Heart right ventricle (tissue), 16 donors: Measurements from ENCODE around the gene ACTR3. TPM values are rescaled to one million over a fixed set of nuclear protein-coding genes. Genes with fewer than 3 reads are reported as not detected.

Experiments
- ATAC-seq, 8 donors: fragments of 200-7000 bp; cut with Tn5 transposase; one replicate each; pipeline ENCODE4 v1.9.1; 2020; ENCODE audit warnings: mild to moderate bottlenecking in 8 of 8, moderate library complexity in 8 of 8, moderate number of reproducible peaks in 1 of 8
- DNase-seq, 2 donors: peaks; one replicate each; pipeline ENCODE4 v3.0.0-alpha.2; 2020
- H3K27ac ChIP-seq, 10 donors: fragments of 200-600 bp; sonication (generic) in 2 of 10; one replicate each; pipeline versions ENCODE4 v1.5.0 to v1.8.0; 2020 to 2022; ENCODE audit warnings: mild to moderate bottlenecking in 3 of 10
- H3K27me3 ChIP-seq, 7 donors: fragments of 200-600 bp; one replicate each; pipeline ENCODE4 v1.8.0; 2021 to 2022; ENCODE audit warnings: mild to moderate bottlenecking in 2 of 7
- H3K36me3 ChIP-seq, 9 donors: fragments of 200-600 bp; sonication (generic) in 1 of 9; one replicate each; pipeline versions ENCODE4 v1.5.0 to v1.8.0; 2020 to 2022; ENCODE audit warnings: mild to moderate bottlenecking in 2 of 9
- H3K4me1 ChIP-seq, 9 donors: fragments of 200-600 bp; sonication (generic) in 1 of 9; one replicate each; pipeline versions ENCODE4 v1.5.0 to v1.8.0; 2020 to 2022; ENCODE audit warnings: mild to moderate bottlenecking in 4 of 9
- H3K4me3 ChIP-seq, 10 donors: fragments of 200-600 bp; sonication (generic) in 2 of 10; one replicate each; pipeline versions ENCODE4 v1.5.0 to v1.8.0; 2020 to 2022; ENCODE audit warnings: mild to moderate bottlenecking in 7 of 10, moderate library complexity in 2 of 10
- H3K9me3 ChIP-seq, 11 donors: fragments of 200-600 bp in 10 of 11; sonication (generic) in 2 of 11; one replicate each; pipeline versions ENCODE4 v1.5.0 to v1.8.0; 2013 to 2022; ENCODE audit warnings: mild to moderate bottlenecking in 2 of 11, control low read depth in 1 of 11, moderate library complexity in 1 of 11
- WGBS, 2 donors: extraction: QIAGEN DNeasy Blood & Tissue Kit; methylation state at CpG; one replicate each; pipeline ENCODE4 v1.1.7; 2013; ENCODE audit warnings: inconsistent platforms in 1 of 2; 5-methylcytosine and 5-hydroxymethylcytosine counted together
- intact Hi-C, 10 donors: fragments of 100-400 bp; cut with DNase I; formaldehyde crosslinking; loops; one replicate each; pipeline versions ENCODE4 v1.11.1 to v1.14.2; 2022
- polyA plus RNA-seq, 2 donors: library from polyadenylated mRNA; stranded (reverse); fragments of 200-250 nt; gene quantifications; one replicate each; pipeline ENCODE4 v1.2.3, GENCODE V29; 2013
- total RNA-seq, 10 donors: library from RNA; stranded (reverse); fragmentation: NEBNext Ultra II Directional in 3 of 10; extraction: Animal tissue kit (Norgen Biotek cat#: 25700) in 3 of 10; gene quantifications; one replicate each; pipeline versions ENCODE4 v1.2.1 to v1.2.4, GENCODE V29; 2021 to 2023
- TF ChIP-seq, protein P1 (sequence below), 9 donors: fragments of 200-600 bp; sonication (generic) in 2 of 9; IDR thresholded peaks; one replicate each; pipeline versions ENCODE4 v1.5.0 to v1.8.0; 2021 to 2022; ENCODE audit warnings: antibody characterized with exemption in 9 of 9, mild to moderate bottlenecking in 5 of 9, moderate library complexity in 1 of 9
- donor health status: Arrhythmogenic right ventricular cardiomyopathy.
- donor health status: ischemic (EF 13 %, LVEDD 7.1; RV severe dilation, severe dysfunction).
- donor health status: healthy with polysubstance abuse.
- donor health status: DM: no; HTN: yes; CAD: no.
- donor health status: DM: no; HTN: no; CAD: no.
- donor health status: ischemic (EF 25% LVEDD 6.9; RV normal size, moderate dysfunction).
- donor health status: ischemic (EF 25% LVEDD 5.7; RV mildly dilated, moderate dysfunction).
- donor health status: healthy.
- donor health status: DM: yes; HTN: yes; CAD: no.
- donor health status: Ischemic cardiomyopathy.
- donor health status: ischemic (EF 35%, LVEDD 5.7; RV mildly dilated, moderate dysfunction).
- donor health status: nonischemic (EF 11% LVEDD 7.7; RV severe dilation, severe dysfunction).
- donor health status: DM: yes; HTN: yes; CAD: no.
- donor health status: PGD.
- donor health status: ischemic (EF 29% LVEDD 5.4; RV normal size, mild dysfunction).
- donor health status: nonischemic (EF 23%, LVEDD 6.1; RV moderate dilation, normal function).

Gene ACTR3
- total and polyA plus RNA-seq, 12 donors, result 12.7 to 167 (median 112) TPM

DNA sequence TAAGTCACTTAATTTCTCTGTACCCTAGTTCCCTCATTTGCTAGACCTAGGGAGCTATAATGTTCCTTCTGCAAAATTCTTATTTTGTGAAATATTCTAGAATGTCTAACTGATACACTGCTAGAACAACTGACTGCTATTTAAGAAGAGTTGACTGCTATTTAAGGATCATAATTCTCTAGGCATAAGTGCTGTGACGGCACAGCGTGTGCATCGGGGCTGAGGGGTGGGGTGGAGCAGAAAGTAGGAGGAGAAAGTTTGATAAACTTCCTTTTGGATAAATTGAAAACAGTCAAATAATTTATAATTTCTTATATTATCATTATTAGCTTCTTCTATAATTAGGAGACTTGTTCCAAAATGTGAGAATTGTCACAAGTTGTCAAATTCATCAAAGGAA is 10.4 kb upstream of the ACTR3 start:
- Histone ChIP-seq H3K27me3 (no peaks in the 10 kb centered on the region), H3K27ac (no peak overlapping the region), H3K4me3 (no peak overlapping the region), H3K9me3 (no peaks in the 10 kb centered on the region), H3K4me1 (peaks cover 0 to 34% (median 10%) of the 10 kb centered on the region in 9 donors), H3K36me3 (peaks cover 0 to 5% (median 0%) of the 10 kb centered on the region in 9 donors)
- TF ChIP-seq, protein P1, sequence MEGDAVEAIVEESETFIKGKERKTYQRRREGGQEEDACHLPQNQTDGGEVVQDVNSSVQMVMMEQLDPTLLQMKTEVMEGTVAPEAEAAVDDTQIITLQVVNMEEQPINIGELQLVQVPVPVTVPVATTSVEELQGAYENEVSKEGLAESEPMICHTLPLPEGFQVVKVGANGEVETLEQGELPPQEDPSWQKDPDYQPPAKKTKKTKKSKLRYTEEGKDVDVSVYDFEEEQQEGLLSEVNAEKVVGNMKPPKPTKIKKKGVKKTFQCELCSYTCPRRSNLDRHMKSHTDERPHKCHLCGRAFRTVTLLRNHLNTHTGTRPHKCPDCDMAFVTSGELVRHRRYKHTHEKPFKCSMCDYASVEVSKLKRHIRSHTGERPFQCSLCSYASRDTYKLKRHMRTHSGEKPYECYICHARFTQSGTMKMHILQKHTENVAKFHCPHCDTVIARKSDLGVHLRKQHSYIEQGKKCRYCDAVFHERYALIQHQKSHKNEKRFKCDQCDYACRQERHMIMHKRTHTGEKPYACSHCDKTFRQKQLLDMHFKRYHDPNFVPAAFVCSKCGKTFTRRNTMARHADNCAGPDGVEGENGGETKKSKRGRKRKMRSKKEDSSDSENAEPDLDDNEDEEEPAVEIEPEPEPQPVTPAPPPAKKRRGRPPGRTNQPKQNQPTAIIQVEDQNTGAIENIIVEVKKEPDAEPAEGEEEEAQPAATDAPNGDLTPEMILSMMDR (IDR thresholded peaks at IDR 0.05), result no peak
- WGBS, 2 donors, result 44 to 51% methylated on average over 3 of the region's 3 CpGs
- intact Hi-C loops, result no loop called here
- no peak for DNase-seq
- ATAC-seq, result peak in 3 of 8 donors; percentile 49 to 82 (median 72)

DNA sequence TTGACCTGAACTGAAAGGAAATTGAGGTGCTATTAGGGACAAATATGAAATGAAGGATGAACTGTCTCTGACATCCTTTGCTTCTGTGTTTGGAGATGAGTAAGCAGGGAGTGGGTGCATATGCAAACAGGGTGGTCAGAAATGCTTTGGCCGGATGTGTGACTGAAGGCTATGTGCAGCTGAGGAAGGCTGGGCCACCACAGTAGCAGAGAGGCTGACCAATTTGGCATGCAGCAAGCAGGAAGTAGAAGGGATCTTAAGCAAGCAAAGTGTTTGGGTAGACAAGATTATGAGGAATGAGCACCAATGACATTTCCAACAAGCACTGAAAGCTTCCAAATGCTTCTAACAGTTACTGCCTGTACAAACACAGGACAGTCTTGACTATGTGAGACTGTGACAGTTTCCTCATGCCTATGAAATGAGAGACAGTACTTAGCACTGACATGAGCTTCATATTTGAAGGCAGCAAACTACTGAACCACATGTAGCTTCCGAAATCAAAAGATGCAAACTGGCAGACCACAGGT is 3.3 kb upstream of the ACTR3 start:
- peak in 1 of 8 donors; percentile 23 for ATAC-seq
- Histone ChIP-seq H3K27ac (peak overlapping the region in 6 of 10 donors; percentile 2 to 100 (median 28)), H3K27me3 (no peaks in the 10 kb centered on the region), H3K4me1 (peaks cover 0 to 44% (median 30%) of the 10 kb centered on the region in 9 donors), H3K9me3 (no peaks in the 10 kb centered on the region), H3K4me3 (no peak overlapping the region), H3K36me3 (peaks cover 0 to 5% (median 0%) of the 10 kb centered on the region in 9 donors)
- intact Hi-C loops, result loop anchor here in 3 of 10 donors (5.0 kb wide), 2 partner anchors 69 to 129 kb away; partner anchors contain the start of gene SLC35F5 (in 2 of the 3)
- peak in 1 of 2 donors; percentile 49 for DNase-seq
- TF ChIP-seq, protein P1 (IDR thresholded peaks at IDR 0.05), result no peak
- WGBS, 2 donors, result 60 to 69% methylated on average over 2 of the region's 2 CpGs

DNA sequence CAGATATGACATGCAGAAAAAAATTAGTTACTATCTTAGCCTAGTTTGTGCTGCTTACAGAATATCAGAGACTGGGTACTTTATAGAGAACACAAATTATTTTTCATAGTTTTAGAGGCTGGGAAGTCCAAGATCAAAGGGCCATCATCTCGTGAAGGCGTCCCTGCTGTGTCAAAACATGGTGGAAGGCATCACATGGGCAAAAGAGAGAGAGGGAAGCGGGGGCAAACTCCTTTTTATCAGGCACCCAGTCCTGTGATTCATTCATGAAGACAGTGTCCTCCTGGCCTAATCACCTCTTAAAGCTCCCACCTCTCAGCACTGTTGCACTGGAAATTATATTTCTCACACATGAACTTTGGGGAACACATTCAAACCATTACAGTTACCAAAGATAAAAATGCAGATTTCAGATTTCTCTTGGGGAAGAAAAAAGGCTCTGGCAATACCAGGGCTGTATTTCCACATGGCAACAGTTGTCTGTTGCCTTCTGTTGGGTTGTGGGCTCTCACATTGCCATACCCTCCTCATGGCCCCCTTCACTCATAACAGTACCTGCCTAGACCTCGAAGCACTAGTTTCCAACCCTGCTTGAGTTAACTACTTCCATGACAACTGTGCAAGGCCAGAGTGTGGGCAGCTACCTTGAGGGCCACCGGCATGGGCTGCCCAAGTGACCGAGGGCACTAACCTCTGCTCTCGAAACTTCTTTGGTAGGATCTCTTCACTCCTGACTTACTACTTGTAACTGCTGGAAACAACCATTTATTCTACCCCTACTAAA is 2.7 kb upstream of the ACTR3 start:
- no peaks in the 10 kb centered on the region for H3K9me3 ChIP-seq
- H3K27me3 ChIP-seq, result no peaks in the 10 kb centered on the region
- H3K27ac ChIP-seq, result peak overlapping the region in 5 of 10 donors; percentile 8 to 100 (median 29)
- DNase-seq (no peak), ATAC-seq (no peak)
- intact Hi-C loops, result loop anchor here in 3 of 10 donors (5.0 kb wide), 2 partner anchors 70 to 130 kb away; partner anchors contain the start of gene SLC35F5 (in 2 of the 3)
- H3K36me3 ChIP-seq, result peaks cover 0 to 5% (median 0%) of the 10 kb centered on the region in 9 donors
- TF ChIP-seq, protein P1 (IDR thresholded peaks at IDR 0.05), result no peak
- peaks cover 0 to 51% (median 37%) of the 10 kb centered on the region in 9 donors for H3K4me1 ChIP-seq
- 87 to 89% methylated on average over 7 of the region's 7 CpGs for WGBS, 2 donors
- no peak overlapping the region for H3K4me3 ChIP-seq

DNA sequence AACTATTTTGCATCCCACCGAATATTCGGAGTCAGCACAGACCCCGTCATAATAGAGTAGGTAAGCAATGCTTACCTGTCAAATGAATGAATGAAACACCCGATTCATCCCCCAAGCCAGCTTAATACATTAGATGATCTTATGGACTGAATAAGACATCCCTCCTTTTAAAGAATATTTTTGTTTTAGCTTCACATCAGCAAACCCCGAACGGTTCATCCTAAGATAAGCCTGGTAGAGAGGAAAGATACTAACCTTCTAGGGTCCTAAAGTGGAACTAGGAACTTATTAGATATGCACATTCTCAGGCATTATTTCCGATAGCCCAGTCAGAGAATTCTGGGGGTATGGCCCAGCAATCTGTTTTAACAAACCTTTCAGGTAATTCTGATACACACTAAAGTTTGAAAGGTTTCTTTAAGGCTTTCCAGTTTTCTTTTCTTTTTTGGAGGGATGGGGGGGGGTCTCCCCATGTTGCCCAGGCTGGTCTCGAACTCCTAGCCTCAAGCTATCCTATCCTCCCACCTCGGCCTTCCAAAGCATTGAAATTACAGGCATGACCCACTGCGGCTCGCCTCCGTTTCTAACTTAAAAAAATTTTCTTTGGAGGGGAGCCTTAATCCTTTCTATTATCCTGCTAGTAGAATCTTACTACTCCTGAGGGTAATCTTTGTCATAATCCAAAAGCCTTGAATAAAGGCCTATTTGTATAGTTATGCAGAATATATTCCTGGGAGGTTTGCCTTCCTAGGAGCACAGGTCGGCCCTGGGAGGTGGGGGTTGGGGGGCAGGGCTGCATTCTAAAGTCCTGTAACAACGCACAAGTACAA is 1.0 kb upstream of the ACTR3 start:
- intact Hi-C loops, result loop anchor here in 4 of 10 donors (1.0 to 5.0 kb wide), 5 partner anchors 70 to 132 kb away; partner anchors contain the start of gene SLC35F5 (in 3 of the 4)
- Histone ChIP-seq H3K4me3 (peak overlapping the region; percentile 34 to 98 (median 96)), H3K4me1 (peaks cover 2 to 67% (median 53%) of the 10 kb centered on the region in 9 donors), H3K27ac (peak overlapping the region; percentile 46 to 100 (median 96)), H3K9me3 (no peaks in the 10 kb centered on the region), H3K36me3 (peaks cover 0 to 14% (median 0%) of the 10 kb centered on the region in 9 donors), H3K27me3 (no peaks in the 10 kb centered on the region)
- ATAC-seq (no peak), DNase-seq (peak in 1 of 2 donors; percentile 29)
- 35 to 36% methylated on average over 14 of the region's 14 CpGs for WGBS, 2 donors
- TF ChIP-seq, protein P1 (IDR thresholded peaks at IDR 0.05), result no peak
